ENCODE measurements around the gene EDARADD.
"Not testable (repeated sequence)": the region's sequence is repeated elsewhere in the genome, so short reads cannot be mapped to it uniquely, and the experiment has no call there.

Gene EDARADD

DNA sequence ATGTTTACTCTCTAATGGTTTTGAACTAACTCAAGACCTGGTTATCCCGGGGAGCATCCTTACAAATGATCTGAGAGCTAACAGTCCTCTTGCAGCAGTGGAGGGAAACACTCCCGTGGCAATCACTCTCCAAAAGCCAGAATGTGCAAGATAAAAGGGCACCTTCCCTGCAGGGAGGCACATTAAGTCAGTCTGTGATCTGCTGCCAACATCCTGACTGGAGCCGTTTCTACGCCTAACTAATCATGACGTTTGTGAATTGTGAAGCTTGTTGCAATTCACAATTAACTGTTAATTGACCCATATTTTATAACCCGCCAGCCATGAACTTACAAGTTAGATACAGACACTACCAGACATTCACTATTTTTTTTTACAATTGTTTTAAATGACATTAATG lies 77.6 kb downstream of the EDARADD start:
- H3K9me3 ChIP-seq (ENCODE audit: low read length), result no peaks in the 10 kb centered on the region
- no peak overlapping the region for H3K9ac ChIP-seq (ENCODE audit: low read length)
- H3K27ac ChIP-seq (ENCODE audit: low read depth, low read length), result no peak overlapping the region
- H3K27me3 ChIP-seq (ENCODE audit: control insufficient read depth in 1 of 2, insufficient read depth in 2 of 2, low read length in 2 of 2), result no peaks in the 10 kb centered on the region
- no peaks in the 10 kb centered on the region for H3K36me3 ChIP-seq (ENCODE audit: insufficient read depth, low read length)
- H3K4me3 ChIP-seq (ENCODE audit: low read depth in 1 of 2, low read length in 2 of 2), result no peak overlapping the region
- no peaks in the 10 kb centered on the region for H3K4me1 ChIP-seq (ENCODE audit: insufficient read depth, low read length)

DNA sequence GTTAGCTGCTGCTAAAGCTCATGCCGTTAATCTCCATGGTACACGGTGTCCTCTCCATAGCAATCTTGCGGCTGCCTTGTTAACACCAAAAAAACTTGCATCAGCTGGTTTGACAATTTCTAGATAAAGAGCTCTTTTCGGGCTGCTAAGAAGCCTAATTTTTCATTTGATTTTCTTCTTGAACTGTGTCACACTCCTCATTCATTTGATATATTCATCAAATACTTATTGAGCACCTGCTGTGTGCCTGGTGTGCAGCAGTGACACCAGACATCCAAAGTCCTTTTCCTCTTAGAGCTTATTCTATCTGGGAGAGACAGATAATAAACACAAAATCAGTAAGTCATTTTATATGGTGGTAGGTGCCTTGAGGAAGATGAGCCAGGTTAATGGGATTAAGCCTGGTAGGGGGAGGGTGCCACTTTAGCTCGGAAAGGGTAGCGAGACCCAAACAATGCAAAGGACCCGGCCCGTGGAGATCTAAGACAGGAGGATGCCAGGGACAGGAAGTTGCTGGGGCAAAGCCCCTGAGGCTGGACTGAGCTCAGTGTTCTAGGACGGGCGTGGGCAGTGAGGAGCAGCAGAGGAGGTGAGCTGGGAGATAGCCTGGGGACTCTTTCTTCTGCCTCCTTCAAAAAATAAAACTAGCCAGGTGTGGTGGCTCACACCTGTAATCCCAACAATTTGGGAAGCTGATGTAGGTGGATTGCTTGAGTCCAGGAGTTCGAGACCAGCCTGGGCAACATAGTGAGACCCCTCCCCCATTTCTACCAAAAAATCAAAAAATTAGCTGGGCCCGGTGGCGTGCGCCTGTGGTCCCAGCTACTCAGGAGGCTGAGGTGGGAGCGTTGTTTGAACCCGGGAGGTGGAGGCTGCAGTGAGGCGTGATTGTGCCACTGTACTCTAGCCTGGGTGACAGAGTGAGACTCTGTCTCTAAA lies 79.0 kb downstream of the EDARADD start:
- Histone ChIP-seq H3K9ac (ENCODE audit: low read length) (no peak overlapping the region), H3K9me3 (ENCODE audit: low read length) (no peaks in the 10 kb centered on the region), H3K27ac (ENCODE audit: low read depth, low read length) (no peak overlapping the region), H3K4me3 (ENCODE audit: low read depth in 1 of 2, low read length in 2 of 2) (no peak overlapping the region), H3K27me3 (ENCODE audit: control insufficient read depth in 1 of 2, insufficient read depth in 2 of 2, low read length in 2 of 2) (no peaks in the 10 kb centered on the region), H3K4me1 (ENCODE audit: insufficient read depth, low read length) (no peaks in the 10 kb centered on the region), H3K36me3 (ENCODE audit: insufficient read depth, low read length) (no peaks in the 10 kb centered on the region)

DNA sequence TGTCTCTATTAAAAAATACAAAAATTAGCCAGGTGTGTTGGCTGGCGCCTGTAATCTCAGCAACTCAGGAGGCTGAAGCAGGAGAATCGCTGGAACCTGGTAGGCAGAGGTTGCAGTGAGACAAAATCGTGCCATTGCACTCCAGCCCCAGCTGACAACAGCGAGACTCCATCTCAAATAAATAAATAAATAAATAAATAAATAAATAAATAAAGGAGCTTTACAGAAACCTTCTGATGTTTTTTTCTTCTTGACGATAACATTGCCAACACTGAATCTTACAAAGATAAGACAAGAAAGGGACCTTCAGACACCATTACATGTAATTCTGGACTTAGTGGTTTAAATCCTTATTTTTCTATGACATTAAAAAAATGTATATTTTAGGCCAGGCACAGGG lies 81.9 kb downstream of the EDARADD start:
- no peak overlapping the region for H3K27ac ChIP-seq (ENCODE audit: low read depth, low read length)
- H3K36me3 ChIP-seq (ENCODE audit: insufficient read depth, low read length), result no peaks in the 10 kb centered on the region
- H3K27me3 ChIP-seq (ENCODE audit: control insufficient read depth in 1 of 2, insufficient read depth in 2 of 2, low read length in 2 of 2), result no peaks in the 10 kb centered on the region
- no peak overlapping the region for H3K4me3 ChIP-seq (ENCODE audit: low read depth in 1 of 2, low read length in 2 of 2)
- no peaks in the 10 kb centered on the region for H3K4me1 ChIP-seq (ENCODE audit: insufficient read depth, low read length)
- H3K9ac ChIP-seq (ENCODE audit: low read length), result no peak overlapping the region
- H3K9me3 ChIP-seq (ENCODE audit: low read length), result no peaks in the 10 kb centered on the region

DNA sequence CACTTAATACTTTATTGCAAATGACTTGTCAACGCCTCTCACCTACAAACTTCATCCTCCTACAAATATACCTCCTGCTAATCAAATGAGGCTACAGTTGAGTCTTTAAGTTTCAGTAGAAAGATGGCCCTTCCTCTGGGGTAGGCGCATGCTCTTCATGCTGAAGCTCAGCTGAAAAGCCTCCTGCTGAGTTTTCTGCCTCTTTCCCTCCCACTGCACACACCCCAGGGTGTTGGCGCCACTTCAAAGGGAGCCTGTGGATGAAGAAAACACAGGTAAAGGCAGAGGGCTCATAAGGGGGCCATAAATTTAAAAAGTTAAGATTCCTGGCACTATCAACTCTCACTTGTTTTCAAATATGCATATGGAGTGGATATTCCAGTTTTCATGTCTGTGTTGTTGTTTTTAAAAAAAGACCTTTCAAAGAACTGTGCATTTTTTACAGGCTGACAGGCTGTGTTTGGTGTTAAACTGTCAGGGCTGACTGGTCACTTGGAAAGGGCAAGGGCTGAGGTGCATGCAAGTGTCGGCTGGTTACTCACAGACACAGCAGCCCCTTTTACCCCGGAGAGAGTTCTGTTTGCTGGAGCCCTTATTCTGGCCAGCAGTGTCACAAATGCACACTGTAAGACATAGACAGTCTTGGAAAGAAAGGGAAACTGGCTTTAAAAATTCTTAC lies 86.8 kb downstream of the EDARADD start:
- Histone ChIP-seq H3K36me3 (ENCODE audit: insufficient read depth, low read length) (no peaks in the 10 kb centered on the region), H3K4me1 (ENCODE audit: insufficient read depth, low read length) (no peaks in the 10 kb centered on the region), H3K4me3 (ENCODE audit: low read depth in 1 of 2, low read length in 2 of 2) (no peak overlapping the region), H3K9ac (ENCODE audit: low read length) (no peak overlapping the region), H3K9me3 (ENCODE audit: low read length) (no peaks in the 10 kb centered on the region), H3K27me3 (ENCODE audit: control insufficient read depth in 1 of 2, insufficient read depth in 2 of 2, low read length in 2 of 2) (no peaks in the 10 kb centered on the region), H3K27ac (ENCODE audit: low read depth, low read length) (no peak overlapping the region)

DNA sequence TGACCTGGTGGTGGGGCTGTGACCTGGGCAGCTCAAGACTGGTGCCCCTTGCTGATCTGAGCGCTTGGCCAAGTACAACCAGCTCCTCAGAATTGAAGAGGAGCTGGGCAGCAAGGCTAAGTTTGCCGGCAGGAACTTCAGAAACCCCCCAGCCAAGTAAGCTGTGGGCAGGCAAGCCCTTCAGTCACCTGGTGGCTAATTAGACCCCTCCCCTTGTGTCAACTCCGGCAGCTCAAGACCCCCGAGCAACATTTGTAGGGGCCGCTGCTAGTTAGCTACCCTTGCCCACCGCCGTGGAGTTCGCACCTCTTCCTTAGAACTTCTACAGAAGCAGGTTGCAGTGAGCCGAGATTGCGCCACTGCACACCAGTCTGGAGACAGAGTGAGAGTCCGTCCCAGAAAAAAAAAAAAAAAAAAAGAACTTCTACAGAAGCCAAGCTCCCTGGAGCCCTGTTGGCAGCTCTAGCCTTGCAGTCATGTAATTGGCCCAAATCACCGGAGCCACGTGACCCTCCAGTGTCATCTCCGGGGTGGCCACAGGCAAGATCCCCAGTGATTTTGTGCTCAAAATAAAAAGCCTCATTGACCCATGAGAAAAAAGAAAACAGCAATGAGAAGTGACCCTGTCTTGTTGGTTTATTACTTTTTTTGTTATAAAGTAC lies 90.4 kb downstream of the EDARADD start:
- H3K36me3 ChIP-seq (ENCODE audit: insufficient read depth, low read length), result no peaks in the 10 kb centered on the region
- H3K27ac ChIP-seq (ENCODE audit: low read depth, low read length), result no peak overlapping the region
- no peaks in the 10 kb centered on the region for H3K9me3 ChIP-seq (ENCODE audit: low read length)
- H3K4me1 ChIP-seq (ENCODE audit: insufficient read depth, low read length), result no peaks in the 10 kb centered on the region
- no peak overlapping the region for H3K9ac ChIP-seq (ENCODE audit: low read length)
- H3K4me3 ChIP-seq (ENCODE audit: low read depth in 1 of 2, low read length in 2 of 2), result no peak overlapping the region
- no peaks in the 10 kb centered on the region for H3K27me3 ChIP-seq (ENCODE audit: control insufficient read depth in 1 of 2, insufficient read depth in 2 of 2, low read length in 2 of 2)

DNA sequence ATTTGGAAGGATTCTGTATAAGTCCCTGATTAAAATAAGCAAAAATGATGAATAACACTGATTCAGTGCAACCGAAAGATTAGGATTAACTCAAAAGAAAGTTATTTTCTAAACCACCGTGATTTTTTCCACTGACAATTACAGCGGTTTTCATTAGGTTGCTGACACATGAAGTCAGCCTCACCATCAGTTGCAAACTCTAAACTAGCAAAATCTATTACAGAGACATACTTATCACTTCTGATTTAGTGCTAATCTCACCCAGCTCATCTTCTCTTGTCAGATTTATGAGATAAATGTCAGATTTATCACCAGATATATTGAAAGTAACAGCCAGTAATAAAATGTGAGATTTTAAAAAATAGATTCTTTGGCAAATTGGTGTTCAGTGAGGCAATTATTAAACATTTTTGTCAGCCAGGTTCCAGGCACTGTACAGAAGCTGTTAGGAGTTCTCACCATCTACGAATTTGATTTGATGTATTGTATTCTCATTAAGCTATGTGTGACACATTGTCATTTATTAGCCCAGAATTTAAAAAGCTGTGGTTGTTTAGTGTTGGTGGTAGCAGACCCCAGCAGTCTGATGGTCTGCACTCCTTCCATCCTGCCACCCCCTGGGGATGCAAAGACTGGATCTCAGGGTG lies 92.4 kb downstream of the EDARADD start:
- Histone ChIP-seq H3K36me3 (ENCODE audit: insufficient read depth, low read length) (no peaks in the 10 kb centered on the region), H3K27me3 (ENCODE audit: control insufficient read depth in 1 of 2, insufficient read depth in 2 of 2, low read length in 2 of 2) (no peaks in the 10 kb centered on the region), H3K9ac (ENCODE audit: low read length) (no peak overlapping the region), H3K4me1 (ENCODE audit: insufficient read depth, low read length) (no peaks in the 10 kb centered on the region), H3K27ac (ENCODE audit: low read depth, low read length) (no peak overlapping the region), H3K4me3 (ENCODE audit: low read depth in 1 of 2, low read length in 2 of 2) (no peak overlapping the region), H3K9me3 (ENCODE audit: low read length) (no peaks in the 10 kb centered on the region)

DNA sequence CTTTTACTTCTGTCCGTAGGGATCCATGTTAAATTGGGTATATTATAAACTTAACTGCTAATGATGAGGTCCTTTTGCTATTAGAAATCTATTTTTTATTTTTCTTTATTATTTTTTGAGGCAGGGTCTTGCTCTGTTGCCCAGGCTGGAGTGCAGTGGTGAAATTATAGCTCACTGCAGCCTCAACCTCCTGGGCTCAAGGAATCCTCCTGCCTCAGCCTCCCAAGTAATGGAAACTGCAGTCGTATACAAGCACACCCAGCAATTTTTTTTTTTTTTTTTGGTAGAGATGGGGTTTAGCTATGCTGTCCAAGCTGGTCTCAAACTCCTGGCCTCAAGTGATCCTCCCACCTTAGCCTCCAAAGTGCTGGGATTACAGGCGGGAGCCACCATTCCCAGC lies 95.1 kb downstream of the EDARADD start:
- not testable (repeated sequence) for H3K27me3 ChIP-seq (ENCODE audit: control insufficient read depth in 1 of 2, insufficient read depth in 2 of 2, low read length in 2 of 2); H3K36me3 ChIP-seq (ENCODE audit: insufficient read depth, low read length); H3K27ac ChIP-seq (ENCODE audit: low read depth, low read length); H3K9me3 ChIP-seq (ENCODE audit: low read length); H3K4me1 ChIP-seq (ENCODE audit: insufficient read depth, low read length); H3K4me3 ChIP-seq (ENCODE audit: low read depth in 1 of 2, low read length in 2 of 2); H3K9ac ChIP-seq (ENCODE audit: low read length)

DNA sequence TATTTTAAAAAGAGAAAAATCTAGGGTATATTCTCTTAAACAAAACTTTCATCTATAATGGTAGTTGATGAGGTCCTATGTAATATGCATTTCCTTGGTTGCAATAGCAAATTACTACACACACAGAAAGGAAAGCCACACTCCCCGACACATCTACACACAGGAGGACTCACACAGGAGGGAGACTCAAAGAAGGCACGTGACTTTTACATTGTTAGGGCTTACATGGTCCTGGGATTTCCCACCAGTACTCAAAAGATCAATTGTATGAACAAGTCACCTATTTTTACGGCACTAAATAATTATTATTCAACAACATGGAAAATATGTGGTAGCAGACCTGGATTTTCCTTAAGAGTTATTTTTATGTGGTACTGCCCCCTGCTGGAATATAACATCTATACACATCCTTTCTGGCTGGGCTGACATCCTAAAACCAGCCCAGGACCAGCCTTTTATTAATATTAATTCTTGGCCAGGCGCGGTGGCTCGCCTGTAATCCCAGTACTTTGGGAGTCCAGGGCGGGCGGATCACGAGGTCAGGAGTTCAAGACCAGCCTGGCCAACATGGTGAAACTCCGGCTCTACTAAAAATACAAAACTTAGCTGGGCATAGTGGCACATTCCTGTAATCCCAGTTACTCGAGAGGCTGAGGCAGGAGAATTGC lies 95.8 kb downstream of the EDARADD start:
- Histone ChIP-seq H3K9me3 (ENCODE audit: low read length) (no peaks in the 10 kb centered on the region), H3K4me3 (ENCODE audit: low read depth in 1 of 2, low read length in 2 of 2) (no peak overlapping the region), H3K4me1 (ENCODE audit: insufficient read depth, low read length) (no peaks in the 10 kb centered on the region), H3K9ac (ENCODE audit: low read length) (no peak overlapping the region), H3K27me3 (ENCODE audit: control insufficient read depth in 1 of 2, insufficient read depth in 2 of 2, low read length in 2 of 2) (no peaks in the 10 kb centered on the region), H3K27ac (ENCODE audit: low read depth, low read length) (no peak overlapping the region), H3K36me3 (ENCODE audit: insufficient read depth, low read length) (no peaks in the 10 kb centered on the region)

DNA sequence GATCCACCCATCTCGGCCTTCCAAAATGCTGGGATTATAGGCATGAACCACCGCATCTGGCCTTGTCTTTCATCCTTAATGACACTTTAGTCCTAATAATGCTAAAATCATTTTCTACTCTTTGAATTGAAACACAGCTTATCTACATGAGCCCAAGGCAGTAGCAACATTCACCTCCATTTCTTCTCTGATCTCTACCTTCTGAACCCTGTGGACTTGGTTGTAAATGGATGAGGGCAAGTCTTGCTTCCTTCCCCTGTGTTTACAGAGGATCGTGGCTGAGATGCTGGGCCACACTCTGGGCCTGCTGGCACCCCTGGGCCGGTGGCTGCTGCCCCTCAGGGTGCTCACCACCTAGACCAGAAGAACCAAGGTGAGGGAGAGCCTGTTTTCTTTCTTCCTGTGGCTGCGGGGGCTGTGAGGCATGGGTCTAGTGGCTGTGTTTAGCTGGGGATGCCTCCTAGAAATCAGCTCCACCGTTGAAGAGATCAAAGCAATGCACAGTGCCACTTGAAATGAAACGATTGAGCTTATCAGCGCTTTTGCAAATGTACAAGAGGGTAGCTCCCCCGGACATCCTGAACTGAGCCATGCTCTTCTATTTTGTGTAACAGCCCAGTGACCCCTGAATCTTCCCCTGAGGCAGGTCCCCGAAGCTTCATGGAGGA lies 97.5 kb downstream of the EDARADD start:
- H3K9me3 ChIP-seq (ENCODE audit: low read length), result no peaks in the 10 kb centered on the region
- H3K4me1 ChIP-seq (ENCODE audit: insufficient read depth, low read length), result no peaks in the 10 kb centered on the region
- H3K36me3 ChIP-seq (ENCODE audit: insufficient read depth, low read length), result no peaks in the 10 kb centered on the region
- H3K4me3 ChIP-seq (ENCODE audit: low read depth in 1 of 2, low read length in 2 of 2), result no peak overlapping the region
- H3K27me3 ChIP-seq (ENCODE audit: control insufficient read depth in 1 of 2, insufficient read depth in 2 of 2, low read length in 2 of 2), result no peaks in the 10 kb centered on the region
- no peak overlapping the region for H3K9ac ChIP-seq (ENCODE audit: low read length)
- H3K27ac ChIP-seq (ENCODE audit: low read depth, low read length), result no peak overlapping the region

DNA sequence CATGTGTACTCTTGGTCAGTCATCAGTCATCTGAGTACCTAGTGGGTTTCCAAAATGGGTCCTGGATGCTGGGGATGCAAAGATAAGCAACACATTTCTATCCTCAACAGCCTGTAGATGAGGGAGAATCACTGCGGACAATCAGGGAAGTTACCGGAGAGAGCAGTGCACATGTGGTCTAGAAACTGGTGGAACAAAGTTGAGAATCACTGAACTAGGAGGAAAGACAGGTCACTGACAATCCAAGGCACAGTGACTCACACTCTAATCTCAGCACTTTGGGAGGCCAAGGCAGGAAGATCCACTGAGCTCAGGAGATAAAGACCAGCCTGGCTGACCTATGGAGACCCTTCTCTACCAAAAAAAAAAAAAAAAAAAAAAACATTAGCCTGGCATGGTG lies 98.3 kb downstream of the EDARADD start:
- Histone ChIP-seq H3K9ac (ENCODE audit: low read length) (no peak overlapping the region), H3K27ac (ENCODE audit: low read depth, low read length) (no peak overlapping the region), H3K36me3 (ENCODE audit: insufficient read depth, low read length) (no peaks in the 10 kb centered on the region), H3K27me3 (ENCODE audit: control insufficient read depth in 1 of 2, insufficient read depth in 2 of 2, low read length in 2 of 2) (no peaks in the 10 kb centered on the region), H3K4me1 (ENCODE audit: insufficient read depth, low read length) (no peaks in the 10 kb centered on the region), H3K4me3 (ENCODE audit: low read depth in 1 of 2, low read length in 2 of 2) (no peak overlapping the region), H3K9me3 (ENCODE audit: low read length) (no peaks in the 10 kb centered on the region)

All from muscle layer of colon (tissue), 2 donors.